Caco-2 (cell line): Measurements from ENCODE around the gene CAND1. TPM values are rescaled to one million over a fixed set of nuclear protein-coding genes. Genes with fewer than 3 reads are reported as not detected.

ENCODE experiments used
- BruUV-seq: library from RNA; stranded (reverse); fragments of 400-500 nt; replicated peaks from 2 replicates; lab custom pipeline; 2021; lab: Mats Ljungman, UMichigan
- CTCF ChIA-PET: fragments of 300-600 bp; sonication (Branson Sonifier 250); formaldehyde crosslinking; loops from one replicate; lab custom pipeline; 2022; ENCODE audit warnings: antibody characterized with exemption; lab: Charles Lee
- POLR2A ChIA-PET: fragments of 300-600 bp; sonication (Branson Sonifier 250); formaldehyde crosslinking; loops from one replicate; lab custom pipeline; 2022; ENCODE audit warnings: antibody characterized with exemption; lab: Charles Lee
- DNase-seq, 2 experiments: peaks; one replicate each; pipeline versions ENCODE4 v3.0.0 to v3.0.0-alpha.2; 2020 to 2022
- H3K27me3 ChIP-seq: replicated peaks from 2 replicates; pipeline ENCODE4 v1.6.0; 2011; ENCODE audit warnings: low read length; ENCODE audit not compliant: control insufficient read depth, insufficient read depth
- H3K36me3 ChIP-seq: 2 replicates; pipeline ENCODE4 v1.5.1; 2011; ENCODE audit warnings: low read length; ENCODE audit not compliant: control insufficient read depth, insufficient read depth
- H3K4me1 ChIP-seq: fragments of 250-450 bp; sonication (Bioruptor Pico); 2 replicates; pipeline ENCODE4 v1.5.1; 2020; ENCODE audit warnings: mild to moderate bottlenecking
- H3K4me3 ChIP-seq: 2 replicates; pipeline ENCODE4 v1.5.1; 2011; ENCODE audit warnings: low read depth, mild to moderate bottlenecking, control low read depth, low read length
- H3K9me3 ChIP-seq: fragments of 250-450 bp; sonication (Bioruptor Pico); 2 replicates; pipeline ENCODE4 v1.5.1; 2020; ENCODE audit warnings: mild to moderate bottlenecking, moderate library complexity
- H3K27ac Mint-ChIP-seq: one replicate; pipeline ENCODE4 v1.8.0; 2022; ENCODE audit warnings: mixed read lengths; ENCODE audit not compliant: unreplicated experiment
- H3K27me3 Mint-ChIP-seq: one replicate; pipeline ENCODE4 v1.8.0; 2022; ENCODE audit warnings: mixed read lengths; ENCODE audit not compliant: insufficient read depth, unreplicated experiment
- H3K36me3 Mint-ChIP-seq: one replicate; pipeline ENCODE4 v1.8.0; 2022; ENCODE audit warnings: mild to moderate bottlenecking, mixed read lengths; ENCODE audit not compliant: insufficient read depth, unreplicated experiment
- H3K4me1 Mint-ChIP-seq: one replicate; pipeline ENCODE4 v1.8.0; 2022; ENCODE audit warnings: low read depth, mixed read lengths; ENCODE audit not compliant: unreplicated experiment
- H3K4me3 Mint-ChIP-seq: one replicate; pipeline ENCODE4 v1.8.0; 2022; ENCODE audit warnings: mild to moderate bottlenecking, moderate library complexity, mixed read lengths; ENCODE audit not compliant: unreplicated experiment
- H3K9me3 Mint-ChIP-seq: one replicate; pipeline ENCODE4 v1.8.0; 2022; ENCODE audit warnings: mixed read lengths; ENCODE audit not compliant: unreplicated experiment
- intact Hi-C: fragments of 100-400 bp; cut with micrococcal nuclease; formaldehyde crosslinking; loops from one replicate; pipeline ENCODE4 v1.10.0; 2022; ENCODE audit not compliant: unreplicated experiment
- total RNA-seq: library from RNA; stranded (reverse); gene quantifications from 2 replicates; pipeline ENCODE4 v1.2.3, GENCODE V29; 2022
- TF ChIP-seq, protein P1 (sequence below), 2 experiments: fragments of 200-600 bp in 1 of 2; IDR thresholded peaks; 1 replicate in 1 of 2; 2 replicates in 1 of 2; pipeline versions ENCODE4 v1.5.1 to v1.8.0; 2011 to 2022; ENCODE audit warnings: antibody characterized with exemption in 1 of 2, control low read depth in 1 of 2, inconsistent platforms in 1 of 2, low read depth in 1 of 2, low read length in 1 of 2, mild to moderate bottlenecking in 1 of 2, moderate library complexity in 1 of 2; ENCODE audit not compliant: insufficient read depth in 1 of 2, severe bottlenecking in 1 of 2, unreplicated experiment in 1 of 2

The CAND1 gene
- total RNA-seq, 1 experiment from 2014 or later: 148 TPM

DNA sequence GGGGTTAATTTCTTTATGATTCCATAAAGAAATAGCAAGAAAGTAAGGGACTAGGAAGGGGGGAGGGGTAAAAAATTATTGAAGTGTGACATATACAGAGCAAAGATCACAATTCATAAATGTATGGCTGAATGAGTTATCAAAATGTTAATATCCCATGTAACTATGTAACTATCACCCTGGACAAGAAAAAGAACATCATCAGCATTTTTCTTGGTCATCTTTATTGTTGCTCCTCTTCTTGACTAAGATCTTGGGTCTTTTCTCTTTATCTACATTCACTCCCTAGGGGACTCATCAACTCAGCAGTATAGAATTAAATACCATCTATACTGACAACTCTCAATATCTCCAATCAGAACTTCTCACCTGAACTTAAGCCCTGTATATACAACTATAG is 57.5 kb downstream of the CAND1 start:
- Mint-ChIP-seq H3K4me3 (no peak overlapping the region), H3K27ac (no peak overlapping the region), H3K9me3 (peaks cover 7% of the 10 kb centered on the region), H3K4me1 (no peaks in the 10 kb centered on the region), H3K36me3 (peaks cover 17% of the 10 kb centered on the region), H3K27me3 (no peaks in the 10 kb centered on the region)
- intact Hi-C loops: no loop called here
- CTCF ChIA-PET: no interaction called here
- TF ChIP-seq, protein P1, sequence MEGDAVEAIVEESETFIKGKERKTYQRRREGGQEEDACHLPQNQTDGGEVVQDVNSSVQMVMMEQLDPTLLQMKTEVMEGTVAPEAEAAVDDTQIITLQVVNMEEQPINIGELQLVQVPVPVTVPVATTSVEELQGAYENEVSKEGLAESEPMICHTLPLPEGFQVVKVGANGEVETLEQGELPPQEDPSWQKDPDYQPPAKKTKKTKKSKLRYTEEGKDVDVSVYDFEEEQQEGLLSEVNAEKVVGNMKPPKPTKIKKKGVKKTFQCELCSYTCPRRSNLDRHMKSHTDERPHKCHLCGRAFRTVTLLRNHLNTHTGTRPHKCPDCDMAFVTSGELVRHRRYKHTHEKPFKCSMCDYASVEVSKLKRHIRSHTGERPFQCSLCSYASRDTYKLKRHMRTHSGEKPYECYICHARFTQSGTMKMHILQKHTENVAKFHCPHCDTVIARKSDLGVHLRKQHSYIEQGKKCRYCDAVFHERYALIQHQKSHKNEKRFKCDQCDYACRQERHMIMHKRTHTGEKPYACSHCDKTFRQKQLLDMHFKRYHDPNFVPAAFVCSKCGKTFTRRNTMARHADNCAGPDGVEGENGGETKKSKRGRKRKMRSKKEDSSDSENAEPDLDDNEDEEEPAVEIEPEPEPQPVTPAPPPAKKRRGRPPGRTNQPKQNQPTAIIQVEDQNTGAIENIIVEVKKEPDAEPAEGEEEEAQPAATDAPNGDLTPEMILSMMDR (IDR thresholded peaks at IDR 0.05; ENCODE audit: insufficient read depth in 1 of 2, low read depth in 1 of 2, low read length in 1 of 2, severe bottlenecking in 1 of 2, unreplicated experiment in 1 of 2): no peak
- no peaks in the 10 kb centered on the region for H3K27me3 ChIP-seq
- no peak overlapping the region for H3K4me3 ChIP-seq
- no peak for DNase-seq
- no peaks in the 10 kb centered on the region; the same call in 1 of the 2 replicates for H3K36me3 ChIP-seq
- BruUV-seq: no TSS peak
- POLR2A ChIA-PET: no interaction called here
- H3K9me3 ChIP-seq: no peaks in the 10 kb centered on the region; the same call in 1 of the 2 replicates
- H3K4me1 ChIP-seq: no peaks in the 10 kb centered on the region

DNA sequence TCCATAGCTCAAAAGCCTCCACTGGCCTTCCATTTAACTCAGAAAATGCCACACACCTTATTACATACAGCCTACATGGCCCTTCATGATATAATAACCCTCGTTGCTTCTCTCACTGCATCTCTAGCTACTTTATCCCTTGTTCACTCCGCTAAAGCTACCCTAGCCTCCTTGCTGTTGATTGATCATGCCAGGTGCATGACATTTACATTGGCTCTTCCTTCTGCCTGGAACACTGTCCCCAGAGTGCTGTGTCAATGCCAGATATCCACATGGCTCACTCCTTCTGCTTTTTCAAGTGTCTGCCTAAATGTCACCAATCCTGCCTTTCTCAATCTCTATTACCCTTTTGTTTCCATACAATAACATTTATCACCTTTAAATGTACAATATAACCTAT is 58.3 kb downstream of the CAND1 start:
- ChIA-PET CTCF (no interaction called here), POLR2A (no interaction called here)
- H3K27me3 ChIP-seq: no peaks in the 10 kb centered on the region
- BruUV-seq: no TSS peak
- Mint-ChIP-seq H3K36me3 (peaks cover 10% of the 10 kb centered on the region), H3K27ac (no peak overlapping the region), H3K27me3 (no peaks in the 10 kb centered on the region), H3K4me3 (no peak overlapping the region), H3K9me3 (no peaks in the 10 kb centered on the region), H3K4me1 (no peaks in the 10 kb centered on the region)
- H3K4me1 ChIP-seq: no peaks in the 10 kb centered on the region
- intact Hi-C loops: no loop called here
- TF ChIP-seq, protein P1 (IDR thresholded peaks at IDR 0.05; ENCODE audit: insufficient read depth in 1 of 2, low read depth in 1 of 2, low read length in 1 of 2, severe bottlenecking in 1 of 2, unreplicated experiment in 1 of 2): no peak
- H3K4me3 ChIP-seq: no peak overlapping the region
- no peak for DNase-seq
- no peaks in the 10 kb centered on the region for H3K36me3 ChIP-seq
- H3K9me3 ChIP-seq: no peaks in the 10 kb centered on the region; the same call in 1 of the 2 replicates

DNA sequence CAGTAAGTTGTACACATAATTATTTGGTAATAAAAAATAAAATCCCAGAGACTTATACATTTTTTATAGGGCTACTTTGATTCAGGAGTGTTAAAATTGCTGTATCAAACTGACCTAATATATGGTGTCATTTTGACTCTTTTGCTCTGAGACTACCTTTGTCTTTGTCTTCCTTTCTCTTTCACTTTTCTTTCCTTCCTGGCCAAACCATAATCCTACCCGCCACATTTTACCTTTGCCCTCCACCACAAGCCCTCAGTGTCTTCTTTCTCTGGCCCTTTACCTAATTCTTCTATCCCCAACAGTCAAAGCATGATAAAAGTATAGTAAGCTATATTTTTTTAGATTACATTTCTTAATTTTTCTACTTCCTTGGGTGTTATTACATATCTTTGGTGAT is 62.0 kb downstream of the CAND1 start:
- Histone ChIP-seq H3K4me1 (no peaks in the 10 kb centered on the region), H3K27me3 (no peaks in the 10 kb centered on the region), H3K4me3 (no peak overlapping the region), H3K9me3 (no peaks in the 10 kb centered on the region; the same call in 1 of the 2 replicates), H3K36me3 (no peaks in the 10 kb centered on the region)
- no peak for DNase-seq
- no peaks in the 10 kb centered on the region for H3K4me1 Mint-ChIP-seq
- ChIA-PET CTCF (no interaction called here), POLR2A (interaction anchor here (0.8 kb wide), 1 partner anchor 205 kb away, joined by 4 read pairs; no protein-coding TSS in a partner anchor)
- no peak overlapping the region for H3K27ac Mint-ChIP-seq
- TF ChIP-seq, protein P1 (IDR thresholded peaks at IDR 0.05; ENCODE audit: insufficient read depth in 1 of 2, low read depth in 1 of 2, low read length in 1 of 2, severe bottlenecking in 1 of 2, unreplicated experiment in 1 of 2): no peak
- H3K9me3 Mint-ChIP-seq: no peaks in the 10 kb centered on the region
- no TSS peak for BruUV-seq
- H3K4me3 Mint-ChIP-seq: no peak overlapping the region
- H3K27me3 Mint-ChIP-seq: no peaks in the 10 kb centered on the region
- intact Hi-C loops: no loop called here
- H3K36me3 Mint-ChIP-seq: no peaks in the 10 kb centered on the region
